Bronchial epithelial cell (primary cell): Measurements from ENCODE around the gene ATAD3B. TPM values are rescaled to one million over a fixed set of nuclear protein-coding genes. Genes with fewer than 3 reads are reported as not detected.
"Not testable (repeated sequence)": the region's sequence is repeated elsewhere in the genome, so short reads cannot be mapped to it uniquely, and the experiment has no call there.

Experiments
- DNase-seq: peaks from one replicate; pipeline ENCODE4 v3.0.0-alpha.2; 2010; ENCODE audit warnings: low read depth
- FAIRE-seq: peaks from 2 replicates; lab custom pipeline; 2011; peaks lifted over from hg19 to GRCh38; lab: Jason Lieb, UNC
- H3K27me3 ChIP-seq: 2 replicates; pipeline ENCODE4 v1.5.1; 2011; ENCODE audit warnings: low read length; ENCODE audit not compliant: control insufficient read depth, insufficient read depth
- H3K36me3 ChIP-seq: 2 replicates; pipeline ENCODE4 v1.5.1; 2011; ENCODE audit warnings: low read length; ENCODE audit not compliant: control insufficient read depth, insufficient read depth
- H3K4me3 ChIP-seq: 2 replicates; pipeline ENCODE4 v1.5.1; 2011; ENCODE audit warnings: mild to moderate bottlenecking, low read depth, low read length, control low read depth
- CTCF ChIP-seq: IDR thresholded peaks from 2 replicates; pipeline ENCODE4 v1.5.1; 2011; ENCODE audit warnings: mild to moderate bottlenecking, moderate library complexity, low read length, control low read depth, inconsistent platforms; ENCODE audit not compliant: insufficient read depth, severe bottlenecking
- total RNA-seq: library from RNA; depleted of rRNA; stranded (reverse); fragments of >200 nt; gene quantifications from 2 replicates; pipeline ENCODE4 v1.2.1, GENCODE V29; 2014

Gene ATAD3B
- total RNA-seq, 1 donor from 2014 or later, result 24.7 TPM

GRCh38 chr1:1482856-1483255 is 11.3 kb downstream of the ATAD3B start:
- no peak for FAIRE-seq
- Histone ChIP-seq H3K4me3 (no peak overlapping the region), H3K36me3 (peaks cover 30% of the 10 kb centered on the region), H3K27me3 (no peaks in the 10 kb centered on the region)
- TF ChIP-seq CTCF, result no peak
- DNase-seq, result no peak

- FAIRE-seq (no peak), DNase-seq (no peak)
- H3K36me3 ChIP-seq, result peaks cover 29% of the 10 kb centered on the region
- H3K27me3 ChIP-seq, result no peaks in the 10 kb centered on the region
- no peak for TF ChIP-seq CTCF
- no peak overlapping the region for H3K4me3 ChIP-seq
Observed at GRCh38 chr1:1483714-1484113, 12.1 kb downstream of the ATAD3B start.

GRCh38 chr1:1484976-1485750 is 13.6 kb downstream of the ATAD3B start:
- H3K36me3 ChIP-seq, result peaks cover 33% of the 10 kb centered on the region
- FAIRE-seq, H3K27me3 ChIP-seq, DNase-seq, H3K4me3 ChIP-seq: not testable (repeated sequence)

- not testable (repeated sequence) for H3K27me3 ChIP-seq, FAIRE-seq, DNase-seq, H3K4me3 ChIP-seq
- H3K36me3 ChIP-seq, result peaks cover 36% of the 10 kb centered on the region
Observed at GRCh38 chr1:1485755-1486317, 14.3 kb downstream of the ATAD3B start.

GRCh38 chr1:1487701-1488100 is 16.1 kb downstream of the ATAD3B start:
- Histone ChIP-seq H3K4me3 (no peak overlapping the region), H3K27me3 (no peaks in the 10 kb centered on the region), H3K36me3 (peaks cover 40% of the 10 kb centered on the region)
- no peak for TF ChIP-seq CTCF
- FAIRE-seq, result no peak
- no peak for DNase-seq

- no peak for TF ChIP-seq CTCF
- no peak for FAIRE-seq
- Histone ChIP-seq H3K27me3 (no peaks in the 10 kb centered on the region), H3K36me3 (peaks cover 33% of the 10 kb centered on the region), H3K4me3 (no peak overlapping the region)
- no peak for DNase-seq
Observed at GRCh38 chr1:1489231-1489630, 17.7 kb downstream of the ATAD3B start.
